ENCODE measurements around the gene FUOM.

FUOM gene

DNA sequence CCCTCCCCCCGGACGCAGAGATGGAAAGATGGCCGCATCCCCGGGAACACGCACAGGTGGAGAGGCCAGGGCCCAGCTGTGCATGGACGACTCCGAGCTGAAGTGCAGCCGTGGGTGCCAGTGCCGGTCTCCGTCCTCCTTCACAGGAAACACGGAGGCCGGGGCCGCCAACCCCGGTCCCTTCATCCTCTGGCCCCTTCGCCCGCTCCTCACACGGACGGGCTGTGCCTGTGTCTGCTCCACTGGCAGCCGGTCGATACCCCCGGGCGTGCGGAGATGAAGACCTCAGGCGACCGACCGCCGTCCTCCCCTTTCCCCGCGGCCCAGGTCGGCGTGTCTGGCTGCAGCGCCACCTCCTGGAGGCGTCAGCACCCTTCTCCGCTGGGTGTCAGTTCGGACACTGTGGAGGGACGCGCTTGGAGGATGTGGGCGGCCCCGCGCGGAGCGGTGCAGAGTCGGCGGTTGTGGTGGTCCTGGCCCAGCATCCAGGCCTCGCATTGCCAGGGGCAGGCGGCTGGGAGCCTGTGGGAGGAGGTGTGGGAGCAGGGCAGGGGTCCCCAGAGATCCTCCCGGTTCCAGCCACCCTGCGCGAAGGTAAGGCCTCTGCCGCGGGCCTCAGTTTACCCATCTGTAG is 39.2 kb downstream of the FUOM start:
- ChIA-PET CTCF (interaction anchor here (1.2 kb wide), 1 partner anchor 18 kb away, joined by 3 read pairs; the partner anchor contains the start of gene CALY), POLR2A (ENCODE audit: low non-redundant PET) (no interaction called here)
- TF ChIP-seq, protein P1, sequence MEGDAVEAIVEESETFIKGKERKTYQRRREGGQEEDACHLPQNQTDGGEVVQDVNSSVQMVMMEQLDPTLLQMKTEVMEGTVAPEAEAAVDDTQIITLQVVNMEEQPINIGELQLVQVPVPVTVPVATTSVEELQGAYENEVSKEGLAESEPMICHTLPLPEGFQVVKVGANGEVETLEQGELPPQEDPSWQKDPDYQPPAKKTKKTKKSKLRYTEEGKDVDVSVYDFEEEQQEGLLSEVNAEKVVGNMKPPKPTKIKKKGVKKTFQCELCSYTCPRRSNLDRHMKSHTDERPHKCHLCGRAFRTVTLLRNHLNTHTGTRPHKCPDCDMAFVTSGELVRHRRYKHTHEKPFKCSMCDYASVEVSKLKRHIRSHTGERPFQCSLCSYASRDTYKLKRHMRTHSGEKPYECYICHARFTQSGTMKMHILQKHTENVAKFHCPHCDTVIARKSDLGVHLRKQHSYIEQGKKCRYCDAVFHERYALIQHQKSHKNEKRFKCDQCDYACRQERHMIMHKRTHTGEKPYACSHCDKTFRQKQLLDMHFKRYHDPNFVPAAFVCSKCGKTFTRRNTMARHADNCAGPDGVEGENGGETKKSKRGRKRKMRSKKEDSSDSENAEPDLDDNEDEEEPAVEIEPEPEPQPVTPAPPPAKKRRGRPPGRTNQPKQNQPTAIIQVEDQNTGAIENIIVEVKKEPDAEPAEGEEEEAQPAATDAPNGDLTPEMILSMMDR (conservative IDR thresholded peaks at IDR 0.05; ENCODE audit: low read depth), result peak; percentile 58
- DNase-seq (ENCODE audit: low spot score), result no peak
- H3K27ac ChIP-seq, result no peak overlapping the region

- CTCF ChIA-PET, result no interaction called here
- no peak for DNase-seq (ENCODE audit: low spot score)
- H3K27ac ChIP-seq, result no peak overlapping the region
- TF ChIP-seq, protein P1 (conservative IDR thresholded peaks at IDR 0.05; ENCODE audit: low read depth), result no peak
- POLR2A ChIA-PET (ENCODE audit: low non-redundant PET), result no interaction called here
Measured at GRCh38 chr10:133316732-133317131, 41.1 kb downstream of the FUOM start.

DNA sequence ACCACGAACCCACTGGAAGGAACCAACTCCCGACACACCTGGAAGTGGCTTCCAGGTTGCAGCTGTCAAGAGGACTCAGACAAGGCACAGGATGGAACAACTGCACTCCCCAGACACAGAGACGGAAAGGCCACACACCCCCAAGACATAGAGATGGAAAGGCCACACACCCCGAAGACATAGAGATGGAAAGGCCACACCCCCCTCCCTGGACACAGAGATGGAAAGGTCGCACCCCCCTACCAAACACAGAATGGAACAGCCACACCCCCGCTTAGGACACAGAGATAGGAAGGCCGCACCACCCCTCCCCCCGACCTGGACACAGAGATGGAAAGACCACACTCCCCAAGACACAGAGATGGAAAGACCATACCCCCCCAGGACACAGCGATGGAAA is 41.6 kb downstream of the FUOM start:
- DNase-seq (ENCODE audit: low spot score), result no peak
- CTCF ChIA-PET, result no interaction called here
- no peak overlapping the region for H3K27ac ChIP-seq

DNA sequence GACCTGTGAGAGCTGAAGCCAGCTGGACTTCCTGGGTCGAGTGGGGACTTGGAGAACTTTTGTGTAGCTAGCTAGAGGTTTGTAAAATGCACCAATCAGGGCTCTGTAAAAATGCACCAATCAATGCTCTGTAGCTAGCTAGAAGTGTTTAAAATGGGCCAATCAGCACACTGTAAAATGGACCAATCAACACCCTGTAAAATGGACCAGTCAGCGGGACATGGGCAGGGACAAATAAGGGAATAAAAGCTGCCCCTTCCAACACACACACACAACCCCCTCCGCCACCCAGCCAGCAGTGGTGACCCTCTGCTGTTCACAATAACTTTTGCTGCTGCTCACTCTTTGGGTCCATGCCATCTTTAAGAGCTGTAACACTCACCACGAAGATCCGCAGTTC is 42.0 kb downstream of the FUOM start:
- ChIA-PET CTCF (no interaction called here), POLR2A (ENCODE audit: low non-redundant PET) (no interaction called here)
- TF ChIP-seq, protein P1 (conservative IDR thresholded peaks at IDR 0.05; ENCODE audit: low read depth), result no peak
- H3K27ac ChIP-seq, result no peak overlapping the region
- DNase-seq (ENCODE audit: low spot score), result no peak

More for the DNA sequence above, 41.6 kb downstream of the FUOM start:
- TF ChIP-seq, protein P1 (conservative IDR thresholded peaks at IDR 0.05; ENCODE audit: low read depth), result no peak
- POLR2A ChIA-PET (ENCODE audit: low non-redundant PET), result no interaction called here

GRCh38 chr10:133314911-133315310 is 42.9 kb downstream of the FUOM start:
- ChIA-PET POLR2A (ENCODE audit: low non-redundant PET) (no interaction called here), CTCF (interaction anchor here (1.3 kb wide), 1 partner anchor 15 kb away, joined by 11 read pairs; no protein-coding TSS in a partner anchor)
- DNase-seq (ENCODE audit: low spot score), result no peak
- TF ChIP-seq, protein P1 (conservative IDR thresholded peaks at IDR 0.05; ENCODE audit: low read depth), result no peak
- H3K27ac ChIP-seq, result 0 out of 2 replicates have a peak overlapping the region, but pooled peaks have one; percentile 7

GRCh38 chr10:133313192-133313591 is 44.6 kb downstream of the FUOM start:
- no peak for DNase-seq (ENCODE audit: low spot score)
- POLR2A ChIA-PET (ENCODE audit: low non-redundant PET), result no interaction called here
- CTCF ChIA-PET, result interaction anchor here (0.7 kb wide), 1 partner anchor 65 kb away, joined by 4 read pairs; no protein-coding TSS in a partner anchor
- TF ChIP-seq, protein P1 (conservative IDR thresholded peaks at IDR 0.05; ENCODE audit: low read depth), result no peak
- no peak overlapping the region for H3K27ac ChIP-seq

Measured in RWPE1 (cell line).